Urothelium cell line (cell line): ENCODE results near the gene SCAMP2.
A peak's percentile ranks its signal among the peaks of the same experiment; 100 is the strongest.

Experiments
- DNase-seq: peaks from one replicate; pipeline ENCODE4 v3.0.0; 2011; ENCODE audit warnings: low spot score, mixed read lengths
- FAIRE-seq: peaks from 2 replicates; lab custom pipeline; 2011; peaks lifted over from hg19 to GRCh38; lab: Jason Lieb, UNC

Gene SCAMP2

DNA sequence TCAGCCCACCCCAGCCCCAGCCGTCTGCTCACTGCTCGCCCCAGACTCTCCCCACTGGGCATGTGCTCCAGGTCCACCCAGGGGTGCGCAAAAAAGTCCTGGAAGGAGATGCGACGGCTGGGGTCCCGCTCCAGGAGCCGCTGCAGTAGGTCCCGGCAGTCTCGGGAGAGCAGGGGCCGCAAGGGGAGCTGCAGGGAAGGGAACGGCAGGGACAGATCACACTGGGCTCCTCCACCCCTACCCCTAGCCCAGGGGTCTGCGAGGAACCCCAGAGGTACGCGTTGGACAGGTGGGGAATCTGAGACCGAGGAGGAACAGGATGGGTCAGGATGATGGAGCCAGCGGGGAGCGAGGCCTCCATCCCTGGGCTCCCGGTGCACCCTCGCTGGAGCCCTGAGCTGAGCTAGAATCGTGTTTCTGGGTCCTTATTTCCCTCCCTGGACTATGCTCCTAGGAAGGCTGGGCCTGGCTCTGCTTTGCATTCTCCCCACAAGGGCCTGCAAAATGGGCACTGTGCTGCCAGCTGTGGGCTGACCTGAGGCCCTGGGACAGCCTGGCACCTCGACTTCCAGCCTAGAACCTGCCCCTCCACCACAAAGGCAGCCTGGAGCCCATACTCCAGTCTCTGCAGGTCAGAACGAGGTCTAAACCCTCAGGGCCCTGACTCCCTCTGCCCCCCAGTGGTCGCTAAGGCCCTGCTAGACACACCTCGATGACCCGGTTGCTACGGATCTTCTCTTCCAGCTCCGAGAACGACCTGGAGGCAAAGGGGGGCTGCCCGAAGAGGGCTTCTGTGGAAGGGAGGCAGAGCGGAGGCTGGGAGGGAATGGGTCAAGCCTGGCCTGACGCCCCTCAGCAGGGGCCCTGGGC lies 33.4 kb downstream of the SCAMP2 start:
- FAIRE-seq (no peak), DNase-seq (no peak)

DNA sequence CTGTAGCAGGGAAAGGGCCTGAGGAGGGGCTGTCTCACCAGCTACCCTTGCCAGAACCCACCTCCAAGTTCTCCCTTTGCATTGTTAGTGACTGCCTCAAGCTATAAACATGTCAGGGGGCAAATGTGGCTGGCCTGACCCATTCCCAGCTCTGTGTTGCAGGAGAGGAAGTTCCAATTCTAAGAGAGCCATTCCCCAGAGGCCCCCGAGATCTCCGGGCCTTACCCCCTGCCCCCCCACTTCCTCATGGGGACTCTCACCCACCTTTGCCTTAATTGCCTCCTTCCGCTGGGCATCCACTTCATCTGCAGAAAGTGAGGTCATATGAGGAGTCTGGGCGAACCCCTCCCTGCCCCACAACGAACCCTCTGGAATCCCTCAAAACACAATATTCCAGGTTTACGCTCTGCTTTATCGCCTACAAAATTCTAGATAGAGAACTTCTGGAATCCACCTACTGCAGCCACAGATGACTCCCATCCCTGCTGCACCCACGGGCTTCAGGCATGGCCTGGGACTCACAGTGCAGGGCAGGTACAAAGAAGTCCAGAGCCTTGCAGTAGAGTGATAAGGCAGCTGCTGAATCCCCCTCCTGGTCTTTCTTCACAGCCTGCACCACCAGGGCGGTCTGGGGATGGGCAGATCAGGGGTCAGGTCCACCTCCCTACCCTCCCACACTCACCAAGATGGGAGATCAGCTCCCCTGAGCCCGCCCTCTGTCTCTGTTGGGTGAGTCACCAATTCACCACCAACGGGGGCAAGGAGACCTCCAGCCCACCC lies 34.2 kb downstream of the SCAMP2 start:
- DNase-seq: no peak
- FAIRE-seq: no peak

DNA sequence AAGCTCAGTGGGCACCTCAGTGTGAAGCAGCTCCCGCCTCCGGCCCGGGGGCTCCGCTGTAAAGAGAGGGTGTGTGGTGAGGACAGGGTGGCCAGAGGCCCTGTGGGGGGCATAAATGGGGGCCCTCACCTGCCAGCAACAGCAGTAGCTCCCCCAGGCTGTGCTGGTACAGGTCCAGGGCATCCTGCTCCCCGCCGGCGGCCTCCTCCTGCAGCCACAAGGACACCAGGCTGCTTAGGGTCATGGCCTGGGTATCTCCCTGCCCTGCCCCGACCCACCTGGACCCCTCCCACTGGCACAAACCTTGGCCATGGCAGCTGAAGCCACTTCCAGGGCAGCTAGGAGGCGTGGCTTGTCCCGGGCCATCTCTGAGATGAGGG lies 35.0 kb downstream of the SCAMP2 start:
- FAIRE-seq: no peak

DNA sequence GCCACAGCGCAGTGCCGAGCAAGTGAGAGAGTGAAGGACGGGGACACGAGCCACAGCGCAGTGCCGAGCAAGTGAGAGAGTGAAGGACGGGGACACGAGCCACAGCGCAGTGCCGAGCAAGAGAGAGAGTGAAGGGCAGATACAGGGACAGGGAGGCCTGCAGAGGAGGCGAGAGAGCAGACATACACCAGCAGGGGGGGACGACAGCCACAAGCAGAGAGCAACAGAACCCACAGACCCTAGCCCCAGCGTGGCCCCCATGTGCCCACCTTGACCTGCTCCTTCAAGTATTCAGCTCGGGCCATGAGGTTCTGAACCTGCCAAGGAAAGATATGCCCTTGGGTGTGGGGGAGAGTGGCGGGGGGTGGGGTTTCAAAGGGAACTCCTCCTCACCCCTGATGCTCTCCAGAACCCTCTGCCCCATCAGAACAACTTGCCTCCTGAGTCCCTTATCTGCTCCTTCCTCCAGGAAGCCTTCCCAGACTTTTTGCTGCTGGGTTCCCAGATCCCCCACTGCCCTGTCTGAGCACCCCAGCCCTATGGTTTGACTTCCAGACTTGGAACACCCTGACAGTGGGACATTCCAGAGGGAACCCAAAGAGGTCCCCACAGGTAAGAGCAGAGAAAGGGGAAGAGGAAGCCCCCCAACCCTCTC lies 35.6 kb downstream of the SCAMP2 start:
- no peak for DNase-seq
- no peak for FAIRE-seq

More for the DNA sequence above, 35.0 kb downstream of the SCAMP2 start:
- no peak for DNase-seq

DNA sequence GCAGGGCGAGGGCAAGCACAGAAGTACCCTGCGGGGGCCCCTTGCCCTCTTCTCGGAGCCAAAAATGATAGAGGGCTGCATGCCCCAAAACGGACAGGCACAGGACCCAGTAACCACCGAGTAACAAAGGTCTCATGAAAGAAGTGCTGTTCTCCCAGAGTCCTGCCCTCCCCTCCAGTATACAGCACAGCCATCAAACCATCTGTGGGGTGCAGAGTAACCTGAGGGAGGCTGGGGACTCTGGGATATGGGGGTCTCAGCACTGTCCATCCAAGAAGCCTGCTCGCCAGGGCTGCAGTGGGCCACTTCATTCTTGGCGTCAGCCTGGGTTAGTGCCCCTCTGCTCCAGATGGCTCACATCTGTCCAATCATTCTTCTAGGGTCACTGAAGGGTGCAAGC lies 36.3 kb downstream of the SCAMP2 start:
- FAIRE-seq (no peak), DNase-seq (no peak)

DNA sequence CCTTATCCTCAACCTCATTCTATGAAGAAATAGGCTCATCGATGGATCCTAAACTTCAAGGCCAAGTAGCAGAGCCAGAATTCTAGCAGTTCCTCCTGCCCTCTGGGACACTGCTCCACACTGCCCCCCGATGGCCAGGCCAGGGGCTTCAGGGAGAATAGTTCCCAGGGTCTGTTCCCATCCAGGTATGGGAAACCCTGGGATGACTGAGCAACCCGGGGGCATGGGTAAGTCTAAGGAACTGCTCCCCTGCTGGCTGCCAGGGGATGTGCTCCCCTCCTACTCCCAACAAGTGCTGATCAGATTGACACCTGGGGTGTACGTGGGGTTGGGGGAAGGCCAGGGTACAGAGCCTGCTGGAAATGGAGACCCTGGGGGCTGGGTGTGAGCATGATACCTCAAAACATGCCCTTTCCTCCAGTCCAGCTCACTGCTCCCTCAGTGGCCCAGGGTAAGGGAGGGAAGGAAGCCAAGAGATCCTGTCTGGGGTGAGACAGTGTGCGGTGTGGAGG lies 37.8 kb downstream of the SCAMP2 start:
- no peak for FAIRE-seq
- DNase-seq: peak; percentile 71

DNA sequence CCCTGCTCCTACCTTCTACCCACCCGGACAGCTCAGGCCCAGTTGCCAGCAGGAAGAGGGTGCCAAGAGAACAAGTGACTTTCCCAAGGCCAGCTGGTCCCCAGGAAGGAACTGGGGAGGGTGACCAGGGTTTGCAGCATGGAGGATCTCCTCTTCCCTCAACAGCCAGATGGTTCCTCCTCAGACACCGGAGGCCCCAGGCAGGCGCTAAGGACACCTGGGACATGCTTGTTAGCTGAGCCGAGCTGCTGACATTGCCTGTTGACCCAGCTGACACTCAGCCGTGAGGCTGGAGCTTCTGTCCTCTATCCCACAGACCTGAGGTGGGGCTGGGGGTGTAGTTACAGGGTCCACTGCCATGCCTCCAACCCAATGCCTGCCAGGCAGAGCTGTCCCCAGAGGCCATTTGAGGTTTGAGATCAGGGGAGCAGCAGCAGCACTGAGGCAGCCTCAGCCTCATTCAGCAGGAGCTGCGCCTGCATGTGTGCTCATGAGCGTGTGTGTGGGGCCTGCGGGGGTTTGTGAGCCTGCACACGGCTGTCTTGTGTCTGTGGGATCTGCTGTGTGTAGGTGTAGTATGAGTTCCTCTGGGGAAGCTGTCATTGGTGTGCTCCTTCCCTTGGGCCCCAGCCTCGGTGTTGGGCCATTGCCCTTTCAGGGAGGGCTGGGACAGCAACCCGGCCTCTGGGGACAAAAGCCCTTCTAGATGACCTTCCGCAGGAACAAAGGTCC lies 39.6 kb downstream of the SCAMP2 start:
- FAIRE-seq (no peak), DNase-seq (no peak)

DNA sequence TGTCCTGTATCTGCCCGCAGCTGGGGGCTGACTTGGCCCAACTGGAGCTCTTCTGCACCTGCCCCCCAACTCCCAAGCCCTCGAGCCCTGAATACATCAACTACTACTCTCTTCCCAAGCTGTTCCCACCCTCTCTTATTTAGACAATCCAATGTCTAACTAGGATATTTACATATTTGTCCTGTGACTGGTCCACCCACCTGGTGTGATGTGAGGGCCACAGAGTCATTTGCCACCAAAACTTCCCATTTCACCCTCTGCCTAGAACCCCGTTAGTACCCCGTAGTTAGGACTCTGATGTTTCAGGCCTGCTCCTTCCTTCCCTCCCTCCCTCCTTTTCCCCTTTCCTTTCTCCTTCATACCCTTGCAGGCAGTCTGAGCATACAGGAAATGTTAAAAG lies 40.3 kb downstream of the SCAMP2 start:
- no peak for DNase-seq
- no peak for FAIRE-seq

DNA sequence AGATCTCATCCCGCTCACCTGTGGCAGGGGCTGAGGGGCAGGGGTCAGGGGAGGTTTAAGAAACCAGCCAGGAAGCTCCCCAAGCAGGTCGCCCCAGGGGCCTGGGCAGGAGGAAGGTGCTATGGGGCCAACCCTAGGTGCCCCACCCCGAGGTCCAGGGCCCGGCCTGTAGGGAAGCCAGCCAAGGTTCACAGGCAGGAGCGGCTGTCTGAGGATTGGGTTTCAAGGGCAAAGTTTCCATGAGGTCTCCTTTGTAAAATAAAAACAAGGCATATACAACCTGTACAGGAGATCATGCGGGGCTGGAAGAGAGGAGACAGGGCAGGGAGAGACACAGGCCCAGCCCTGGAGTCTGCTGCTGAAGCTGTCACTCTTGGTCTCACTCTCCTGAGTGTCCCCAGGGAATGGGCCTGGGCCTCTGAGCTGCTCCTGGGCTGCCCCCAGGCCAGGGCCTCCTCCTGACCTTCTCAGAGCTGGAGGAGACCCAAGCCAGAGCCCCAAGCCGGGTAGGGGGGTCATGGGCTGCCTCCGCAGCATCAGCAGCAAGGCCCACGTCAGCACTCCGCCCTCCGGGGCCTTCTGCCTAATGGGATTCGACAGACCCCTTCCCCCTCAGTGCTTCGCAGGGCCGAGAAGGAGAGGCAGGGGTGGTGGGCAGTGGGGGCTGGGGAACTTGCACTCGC lies 41.2 kb downstream of the SCAMP2 start:
- no peak for DNase-seq
- FAIRE-seq: no peak

DNA sequence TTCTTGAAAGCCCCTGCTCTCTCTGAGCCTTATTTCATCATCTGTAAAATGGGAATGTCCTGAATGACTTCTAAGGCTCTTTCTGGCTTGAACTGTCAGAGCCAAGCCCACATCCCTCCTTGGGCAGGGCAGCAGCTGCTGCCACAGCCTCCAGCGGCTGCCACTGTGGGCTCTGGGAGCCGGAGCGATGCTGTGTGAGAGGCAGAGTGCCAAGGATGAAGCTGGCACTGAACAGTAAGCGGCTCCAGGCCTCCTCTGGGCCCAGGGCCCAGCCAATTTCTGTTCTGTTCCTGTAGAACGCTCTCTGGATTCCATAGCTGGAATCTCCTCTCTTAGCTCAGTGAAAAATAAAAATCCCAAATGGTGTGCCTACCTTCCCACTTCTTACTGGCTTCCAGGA lies 42.3 kb downstream of the SCAMP2 start:
- FAIRE-seq: no peak

DNA sequence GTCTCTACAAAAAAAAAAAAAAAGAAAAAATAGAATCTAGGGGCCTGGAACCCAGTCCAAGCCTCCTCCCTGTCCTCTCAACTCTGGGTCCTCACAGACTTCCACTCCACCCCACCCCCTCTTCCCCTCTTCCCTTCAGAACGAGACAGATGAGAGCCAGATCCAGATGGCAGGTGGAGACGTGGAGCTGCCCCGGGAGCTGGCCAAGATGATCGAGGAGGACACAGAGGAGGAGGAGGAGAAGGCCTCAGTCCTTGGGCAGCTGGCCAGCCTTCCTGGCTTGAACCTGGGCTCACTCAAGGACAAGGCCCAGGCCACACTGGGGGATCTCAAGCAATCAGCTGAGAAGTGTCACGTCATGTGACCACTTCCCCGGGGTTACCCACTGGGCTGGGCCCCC lies 43.2 kb downstream of the SCAMP2 start:
- no peak for FAIRE-seq
- no peak for DNase-seq

More for the DNA sequence above, 42.3 kb downstream of the SCAMP2 start:
- no peak for DNase-seq

DNA sequence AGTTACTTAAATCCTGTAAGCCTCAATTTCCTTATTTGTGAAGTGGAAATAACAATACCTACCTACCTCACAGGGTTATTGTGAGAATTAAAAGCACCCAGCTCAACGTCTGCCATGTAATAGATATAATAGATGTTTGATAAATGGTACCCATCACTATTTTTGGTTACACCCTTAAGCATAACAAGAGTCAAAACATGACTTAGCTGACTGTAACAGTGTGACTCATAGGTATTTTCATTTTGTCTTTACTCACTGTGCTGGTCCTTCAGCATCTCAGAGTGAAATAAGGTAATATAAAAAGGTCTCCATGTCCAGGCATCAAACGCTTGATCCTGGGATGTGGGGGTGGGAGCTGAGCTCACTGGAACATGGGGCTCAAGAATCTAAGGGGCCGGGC lies 43.7 kb downstream of the SCAMP2 start:
- FAIRE-seq: no peak
- no peak for DNase-seq

DNA sequence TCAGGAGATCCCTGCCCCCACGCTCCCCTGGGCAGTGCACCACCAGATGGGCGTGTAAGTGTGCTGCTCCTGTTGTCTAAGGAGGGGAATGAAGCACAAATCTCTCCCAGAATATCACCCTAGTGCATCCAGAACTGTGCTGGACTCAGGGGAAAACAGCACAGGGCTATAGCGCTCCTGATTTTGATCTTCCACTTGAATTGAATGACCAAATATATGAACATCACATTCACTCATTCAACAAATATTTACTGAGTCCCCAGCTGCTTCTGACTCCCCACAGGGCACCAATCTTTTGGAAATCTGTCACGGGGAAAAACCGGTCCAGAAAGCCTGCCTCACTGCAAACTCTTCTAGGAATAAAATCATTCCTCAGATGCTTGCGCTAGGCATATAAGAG lies 44.3 kb downstream of the SCAMP2 start:
- FAIRE-seq (no peak), DNase-seq (no peak)

DNA sequence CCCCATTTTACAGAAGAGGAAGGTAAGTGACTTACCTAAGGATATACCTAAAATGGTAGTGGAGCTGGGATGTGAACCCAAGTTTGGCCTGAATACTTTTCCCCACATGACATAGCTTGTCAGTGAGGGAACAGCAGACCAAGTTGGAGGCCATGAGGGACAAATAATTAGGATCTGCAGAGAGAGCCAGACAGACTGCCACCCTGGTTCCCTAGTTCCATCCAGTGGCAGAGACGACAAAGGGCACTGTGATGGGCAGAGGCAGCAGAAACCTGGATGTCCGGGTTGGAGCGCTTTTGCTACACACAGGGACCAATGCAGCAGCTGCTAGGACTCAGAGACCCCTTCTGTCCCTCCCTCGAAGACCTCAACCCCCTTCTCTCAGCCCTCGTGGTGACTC lies 45.6 kb downstream of the SCAMP2 start:
- DNase-seq: no peak

DNA sequence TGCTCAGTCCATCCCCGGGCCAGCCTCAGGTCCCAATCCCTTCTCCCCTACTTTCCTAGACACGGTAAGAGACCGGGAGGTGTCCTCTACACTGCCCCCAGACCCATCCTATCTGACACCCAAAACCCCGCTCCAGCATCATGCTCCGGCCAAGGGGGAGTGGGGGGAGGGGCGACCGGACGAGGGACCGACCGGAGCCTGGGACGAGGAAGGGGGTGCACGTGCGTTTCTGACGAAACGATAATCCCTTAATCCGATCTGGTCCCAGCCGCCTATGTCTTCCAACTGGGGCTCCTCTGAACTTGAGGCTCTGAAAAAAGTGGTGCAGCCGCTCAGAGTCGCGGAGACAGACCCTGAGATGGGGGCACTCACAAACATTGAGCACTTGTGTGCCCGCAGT lies 46.2 kb downstream of the SCAMP2 start:
- no peak for DNase-seq
- no peak for FAIRE-seq

More for the DNA sequence above, 45.6 kb downstream of the SCAMP2 start:
- no peak for FAIRE-seq

DNA sequence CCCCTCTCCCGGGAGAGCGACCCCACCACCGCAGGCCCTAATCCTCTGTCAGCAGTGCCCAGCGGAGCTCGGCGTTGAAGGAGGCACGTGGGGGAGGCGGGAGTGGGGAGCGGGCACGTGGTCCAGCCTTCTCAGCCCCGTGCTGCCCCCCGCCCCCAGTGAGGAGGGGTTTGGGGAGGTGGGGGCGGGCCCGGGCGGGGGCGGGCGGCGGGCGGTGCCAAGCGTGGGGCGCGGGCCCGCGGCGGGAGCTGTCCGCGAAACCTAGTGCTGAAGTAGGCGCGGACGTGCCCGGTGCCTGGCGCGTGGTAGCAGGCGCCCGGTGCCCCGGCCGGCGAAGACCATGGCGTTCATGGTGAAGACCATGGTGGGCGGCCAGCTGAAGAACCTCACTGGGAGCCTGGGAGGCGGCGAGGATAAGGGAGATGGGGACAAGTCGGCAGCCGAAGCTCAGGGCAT lies 46.8 kb downstream of the SCAMP2 start, which contains the start of gene CPLX3:
Gene CPLX3 (plus strand): TSS at position 264 of the 456 bp plus-strand sequence. CDS start 77 bp downstream, at position 341.
- no peak for FAIRE-seq
- DNase-seq: peak; percentile 62

DNA sequence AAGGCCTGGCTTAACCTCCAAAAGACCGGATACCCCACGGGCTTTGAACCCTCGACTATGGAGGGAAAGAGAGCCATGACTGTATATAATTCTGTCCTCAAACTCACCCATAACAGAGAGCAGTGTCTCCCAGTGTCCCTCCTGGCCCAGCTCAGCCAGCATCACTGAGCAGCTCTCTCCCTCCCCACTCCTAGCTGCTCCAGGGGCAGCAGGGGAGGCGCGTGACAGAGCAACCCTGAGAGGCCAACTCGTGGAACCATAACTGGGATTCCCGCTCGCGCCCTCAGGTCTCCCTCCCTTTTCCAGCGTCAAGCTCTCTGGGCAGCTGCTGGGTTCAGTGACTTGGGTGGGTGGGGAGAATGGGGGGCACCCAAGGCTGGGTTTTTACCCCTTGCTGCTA lies 47.3 kb downstream of the SCAMP2 start:
- no peak for DNase-seq
- no peak for FAIRE-seq

DNA sequence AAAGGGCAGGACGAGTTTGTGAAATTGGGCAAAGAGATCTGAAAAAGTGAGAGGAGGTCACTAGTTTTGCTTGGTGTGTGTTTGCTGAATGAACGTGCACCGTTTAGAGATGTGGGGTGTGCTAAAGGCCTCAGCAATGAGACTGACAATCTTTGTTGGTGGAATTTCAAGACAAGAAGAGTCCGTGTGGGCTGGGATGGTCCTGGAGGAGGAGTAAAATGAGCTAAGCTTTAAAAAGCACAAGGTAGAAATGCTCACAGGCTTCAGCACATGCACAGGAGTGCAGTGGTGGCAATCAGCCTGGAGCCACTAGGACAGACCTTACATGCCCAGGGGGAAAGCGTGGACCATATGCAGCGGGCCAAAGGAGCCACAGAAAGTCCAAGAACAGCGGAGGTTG lies 48.2 kb downstream of the SCAMP2 start:
- DNase-seq (no peak), FAIRE-seq (no peak)

DNA sequence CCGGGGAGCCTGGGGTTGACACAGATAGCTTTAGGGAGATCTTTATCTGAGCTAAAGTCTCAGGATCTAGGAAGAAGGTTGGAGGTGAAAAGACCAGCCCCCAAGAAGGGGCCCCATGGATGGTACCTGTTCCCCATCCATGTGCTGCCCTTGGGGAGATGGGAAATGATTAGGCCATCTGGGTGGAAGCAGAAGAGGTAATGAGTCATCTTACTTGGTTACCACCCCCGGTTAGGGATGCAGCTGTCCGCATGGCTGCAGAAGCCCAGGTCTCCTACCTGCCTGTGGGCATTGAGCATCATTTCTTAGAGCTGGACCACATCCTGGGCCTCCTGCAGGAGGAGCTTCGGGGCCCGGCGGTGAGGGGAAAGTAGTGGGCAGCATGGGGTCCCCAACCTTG lies 49.8 kb downstream of the SCAMP2 start:
- no peak for DNase-seq
- FAIRE-seq: no peak

DNA sequence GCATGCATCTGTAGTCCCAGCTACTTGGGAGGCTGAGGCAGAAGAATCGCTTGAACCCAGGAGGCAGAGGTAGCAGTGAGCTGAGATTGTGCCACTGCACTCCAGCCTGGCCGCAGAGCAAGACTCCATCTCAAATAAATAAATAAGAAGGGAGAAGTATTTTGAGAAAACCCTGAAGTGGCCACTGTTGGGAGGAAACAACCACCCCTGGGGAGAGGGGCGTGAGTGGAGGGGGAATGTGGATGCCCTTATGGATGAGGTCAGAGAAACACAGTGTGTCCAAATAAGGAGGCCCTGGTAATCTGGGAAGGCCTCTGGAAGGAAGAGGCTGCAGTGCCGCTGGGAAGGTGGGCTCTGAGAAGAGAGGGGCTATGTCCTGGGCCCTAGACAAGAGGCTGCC lies 50.9 kb downstream of the SCAMP2 start:
- no peak for FAIRE-seq

More for the DNA sequence above, 50.9 kb downstream of the SCAMP2 start:
- no peak for DNase-seq
